Cardiac fibroblast (primary cell): ENCODE data around the gene SLC16A3.

Experiments used
- DNase-seq, 2 donors: peaks; one replicate each; pipeline versions ENCODE4 v3.0.0 to v3.0.0-alpha.2; 2010; ENCODE audit warnings: low read depth in 2 of 2
- H3K4me3 ChIP-seq, 2 donors: replicated peaks in 1 of 2; 1 replicate in 1 of 2; 2 replicates in 1 of 2; pipeline ENCODE4 v1.5.1; 2011; ENCODE audit warnings: low read depth in 2 of 2, low read length in 2 of 2, mild to moderate bottlenecking in 2 of 2, moderate library complexity in 1 of 2
- TF ChIP-seq, protein P1 (sequence below): IDR thresholded peaks from one replicate; pipeline ENCODE4 v1.5.1; 2011; ENCODE audit warnings: low read depth, mild to moderate bottlenecking, low read length, inconsistent platforms

The SLC16A3 gene

GRCh38 chr17:82241926-82242697 lies 13.3 kb downstream of the SLC16A3 start:
- peak; percentile 61 to 73 for DNase-seq
- no peak overlapping the region for H3K4me3 ChIP-seq
- TF ChIP-seq, protein P1, sequence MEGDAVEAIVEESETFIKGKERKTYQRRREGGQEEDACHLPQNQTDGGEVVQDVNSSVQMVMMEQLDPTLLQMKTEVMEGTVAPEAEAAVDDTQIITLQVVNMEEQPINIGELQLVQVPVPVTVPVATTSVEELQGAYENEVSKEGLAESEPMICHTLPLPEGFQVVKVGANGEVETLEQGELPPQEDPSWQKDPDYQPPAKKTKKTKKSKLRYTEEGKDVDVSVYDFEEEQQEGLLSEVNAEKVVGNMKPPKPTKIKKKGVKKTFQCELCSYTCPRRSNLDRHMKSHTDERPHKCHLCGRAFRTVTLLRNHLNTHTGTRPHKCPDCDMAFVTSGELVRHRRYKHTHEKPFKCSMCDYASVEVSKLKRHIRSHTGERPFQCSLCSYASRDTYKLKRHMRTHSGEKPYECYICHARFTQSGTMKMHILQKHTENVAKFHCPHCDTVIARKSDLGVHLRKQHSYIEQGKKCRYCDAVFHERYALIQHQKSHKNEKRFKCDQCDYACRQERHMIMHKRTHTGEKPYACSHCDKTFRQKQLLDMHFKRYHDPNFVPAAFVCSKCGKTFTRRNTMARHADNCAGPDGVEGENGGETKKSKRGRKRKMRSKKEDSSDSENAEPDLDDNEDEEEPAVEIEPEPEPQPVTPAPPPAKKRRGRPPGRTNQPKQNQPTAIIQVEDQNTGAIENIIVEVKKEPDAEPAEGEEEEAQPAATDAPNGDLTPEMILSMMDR, result no peak

DNA sequence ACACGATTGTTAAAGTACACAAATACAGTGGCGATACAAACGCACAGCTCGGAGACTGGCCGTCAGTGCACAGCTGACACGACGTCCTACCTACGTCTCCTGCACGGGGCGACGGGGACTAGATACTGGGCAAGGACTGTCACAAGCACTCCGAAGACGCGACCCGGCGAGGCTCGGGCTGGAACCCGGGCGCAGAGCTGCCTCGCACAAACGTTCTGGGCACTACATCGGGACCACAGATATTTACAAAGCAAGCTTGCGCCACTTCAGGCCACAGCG lies 13.8 kb downstream of the SLC16A3 start:
- no peak overlapping the region for H3K4me3 ChIP-seq
- DNase-seq, result no peak
- TF ChIP-seq, protein P1, result no peak

DNA sequence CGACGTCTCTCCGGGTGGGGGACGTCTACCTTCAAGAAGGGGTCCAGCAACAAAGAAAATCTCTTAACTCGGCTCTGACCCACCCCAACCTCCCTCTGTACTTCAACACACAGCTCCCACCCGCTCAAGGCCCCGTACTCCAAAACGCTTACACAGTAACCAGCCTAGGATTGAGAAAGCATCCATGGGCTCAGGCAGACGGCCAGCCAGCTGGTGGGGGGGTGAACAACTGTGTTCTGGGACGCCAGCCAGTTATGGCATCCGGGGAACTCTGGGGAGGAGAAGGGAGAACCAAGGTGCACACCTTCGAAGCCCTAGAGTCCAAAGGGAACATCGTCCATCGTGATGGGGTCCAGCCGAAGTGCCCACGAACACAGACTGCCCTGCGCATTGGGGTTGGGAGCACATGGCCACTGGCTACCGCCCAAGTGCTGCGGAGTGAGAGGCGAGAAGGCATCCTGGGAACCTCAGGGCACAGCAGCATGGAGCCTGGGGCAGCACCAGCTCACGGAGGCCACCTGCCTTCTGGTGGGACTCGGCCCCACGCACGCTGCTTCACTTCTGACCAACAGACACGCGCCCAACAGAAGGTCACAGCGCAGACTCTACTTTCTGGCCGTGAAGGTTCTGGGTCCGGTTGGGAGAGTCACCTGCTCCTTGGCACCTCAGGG lies 14.3 kb downstream of the SLC16A3 start:
- DNase-seq, result peak; percentile 90 to 91
- no peak overlapping the region for H3K4me3 ChIP-seq

GRCh38 chr17:82243648-82244412 lies 15.0 kb downstream of the SLC16A3 start:
- TF ChIP-seq, protein P1, result no peak
- H3K4me3 ChIP-seq, result no peak overlapping the region
- peak; percentile 25 to 53 for DNase-seq

More for the DNA sequence above, 14.3 kb downstream of the SLC16A3 start:
- TF ChIP-seq, protein P1, result no peak

DNA sequence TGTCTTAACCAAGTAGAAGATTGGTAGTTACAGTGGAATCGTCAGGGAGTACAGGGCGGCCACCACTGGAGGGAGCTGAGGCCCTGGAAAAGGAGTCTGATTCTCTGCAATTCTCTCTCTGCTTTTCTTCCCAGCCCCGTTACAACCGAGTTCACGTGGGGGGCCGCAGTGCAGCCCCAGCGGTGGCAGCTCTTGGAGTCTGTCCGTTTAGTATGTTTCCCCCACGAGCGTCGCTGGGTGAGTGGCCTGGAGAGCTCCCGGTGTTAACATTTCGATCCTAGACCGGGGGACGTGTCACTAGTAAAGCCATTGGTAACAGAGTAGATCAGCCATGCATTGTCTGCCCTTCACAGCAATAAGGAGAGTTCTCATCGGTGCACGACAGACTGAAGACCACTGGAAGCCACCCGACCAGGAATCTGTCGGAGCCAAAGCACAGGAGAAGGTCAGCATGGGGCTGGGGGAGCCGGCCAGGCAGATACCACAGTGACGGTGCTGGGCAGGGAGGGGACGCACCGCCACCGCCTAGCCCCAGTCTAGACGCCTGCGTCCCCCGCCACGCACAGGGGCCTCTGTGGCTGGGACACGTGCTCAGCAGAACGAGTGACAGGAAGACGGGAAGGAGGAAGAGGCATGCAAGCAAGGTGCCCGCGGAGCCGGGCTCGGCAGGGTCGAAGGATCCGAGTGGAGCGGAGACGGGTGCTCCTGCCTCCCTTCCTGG lies 15.7 kb downstream of the SLC16A3 start:
- no peak overlapping the region for H3K4me3 ChIP-seq
- TF ChIP-seq, protein P1, result peak; percentile 60
- peak; percentile 61 to 67 for DNase-seq
